Sigmoid colon (tissue), 4 donors: Measurements from ENCODE around the gene PRELID3B.

Experiments used
- POLR2AphosphoS5 ChIP-seq, 4 donors: sonication (generic); formaldehyde crosslinking; IDR thresholded peaks; one replicate each; pipeline ENCODE4 v1.6.1; 2017; ENCODE audit warnings: antibody characterized with exemption in 4 of 4
- TF ChIP-seq, protein P1 (sequence below), 4 experiments: fragments of 450-650 bp in 3 of 4; fragments of 200-600 bp in 1 of 4; IDR thresholded peaks; one replicate each; pipeline ENCODE4 v1.5.1; 2016 to 2019; ENCODE audit warnings: antibody characterized with exemption in 4 of 4, mild to moderate bottlenecking in 3 of 4, moderate library complexity in 2 of 4

DNA sequence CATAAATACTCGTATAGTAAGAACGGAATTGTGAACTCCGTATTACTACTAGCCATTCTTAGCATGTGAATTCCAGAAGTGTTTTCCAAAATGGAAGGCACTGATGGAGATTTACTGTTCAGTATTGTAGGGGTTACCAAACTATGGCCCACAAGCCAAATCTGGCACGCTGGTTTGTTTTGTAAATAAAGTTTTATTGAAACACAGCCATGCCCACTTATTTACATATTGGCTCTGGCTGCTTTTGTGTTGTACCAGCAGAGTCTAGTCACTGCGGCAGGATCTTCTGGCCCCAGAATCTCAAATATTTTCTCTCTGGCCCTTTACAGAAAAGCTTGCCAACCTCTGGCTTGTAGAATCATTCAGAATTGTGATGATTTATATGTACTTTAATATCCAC lies 44.3 kb upstream of the PRELID3B start:
- TF ChIP-seq, protein P1, sequence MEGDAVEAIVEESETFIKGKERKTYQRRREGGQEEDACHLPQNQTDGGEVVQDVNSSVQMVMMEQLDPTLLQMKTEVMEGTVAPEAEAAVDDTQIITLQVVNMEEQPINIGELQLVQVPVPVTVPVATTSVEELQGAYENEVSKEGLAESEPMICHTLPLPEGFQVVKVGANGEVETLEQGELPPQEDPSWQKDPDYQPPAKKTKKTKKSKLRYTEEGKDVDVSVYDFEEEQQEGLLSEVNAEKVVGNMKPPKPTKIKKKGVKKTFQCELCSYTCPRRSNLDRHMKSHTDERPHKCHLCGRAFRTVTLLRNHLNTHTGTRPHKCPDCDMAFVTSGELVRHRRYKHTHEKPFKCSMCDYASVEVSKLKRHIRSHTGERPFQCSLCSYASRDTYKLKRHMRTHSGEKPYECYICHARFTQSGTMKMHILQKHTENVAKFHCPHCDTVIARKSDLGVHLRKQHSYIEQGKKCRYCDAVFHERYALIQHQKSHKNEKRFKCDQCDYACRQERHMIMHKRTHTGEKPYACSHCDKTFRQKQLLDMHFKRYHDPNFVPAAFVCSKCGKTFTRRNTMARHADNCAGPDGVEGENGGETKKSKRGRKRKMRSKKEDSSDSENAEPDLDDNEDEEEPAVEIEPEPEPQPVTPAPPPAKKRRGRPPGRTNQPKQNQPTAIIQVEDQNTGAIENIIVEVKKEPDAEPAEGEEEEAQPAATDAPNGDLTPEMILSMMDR (IDR thresholded peaks at IDR 0.05) = no peak
- TF ChIP-seq POLR2AphosphoS5 (IDR thresholded peaks at IDR 0.05) = no peak
